Adrenal gland (tissue), 5 donors: Measurements from ENCODE around the gene MAIP1.

Source experiments
- CTCF ChIP-seq, 6 experiments: fragments of 450-650 bp in 4 of 6; fragments of 200-600 bp in 2 of 6; sonication (generic) in 1 of 6; IDR thresholded peaks; 1 replicate in 5 of 6; 2 replicates in 1 of 6; pipeline versions ENCODE4 v1.5.1 to v1.8.0; 2016 to 2021; ENCODE audit warnings: antibody characterized with exemption in 6 of 6, mild to moderate bottlenecking in 2 of 6, moderate library complexity in 1 of 6
- POLR2A ChIP-seq, 2 donors: fragments of 450-650 bp; IDR thresholded peaks; one replicate each; pipeline ENCODE4 v1.6.1; 2017; ENCODE audit warnings: antibody characterized with exemption in 2 of 2, mild to moderate bottlenecking in 2 of 2, moderate library complexity in 1 of 2
- donor health status: DM: no; HTN: no; CAD: no.

- TF ChIP-seq CTCF (IDR thresholded peaks at IDR 0.05), result no peak
- no peak for TF ChIP-seq POLR2A (IDR thresholded peaks at IDR 0.05)
Observed at GRCh38 chr2:199943373-199943772, 12.0 kb upstream of the MAIP1 start.
